ENCODE results near the gene CHD8.
"Not testable (repeated sequence)": the region's sequence is repeated elsewhere in the genome, so short reads cannot be mapped to it uniquely, and the experiment has no call there.

The CHD8 gene

DNA sequence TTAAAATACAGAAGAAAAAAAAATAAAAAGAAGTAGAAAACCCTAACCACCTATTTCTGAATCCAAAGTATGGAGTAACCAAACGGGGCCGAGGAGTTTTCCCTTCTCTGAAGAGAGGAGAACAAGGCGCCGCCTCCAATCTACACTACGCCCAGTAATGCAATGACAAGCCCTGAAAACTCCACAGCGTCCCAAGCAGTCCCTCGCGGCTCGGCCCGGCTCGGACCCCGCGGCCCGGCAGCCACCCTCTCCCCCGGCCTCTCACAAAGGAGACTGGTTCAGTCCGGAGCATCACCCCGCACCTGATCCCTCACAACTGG is 371 bp downstream of the CHD8 start:
- Histone ChIP-seq H3K36me3 (ENCODE audit: insufficient read depth, insufficient read length, low read length) (peaks cover 23% of the 10 kb centered on the region), H3K9me3 (ENCODE audit: insufficient read depth, low read length) (no peaks in the 10 kb centered on the region), H3K27me3 (ENCODE audit: insufficient read depth, insufficient read length) (no peaks in the 10 kb centered on the region), H3K9ac (ENCODE audit: insufficient read length, low read depth) (peak overlapping the region; percentile 91), H3K4me1 (ENCODE audit: insufficient read depth, insufficient read length) (no peaks in the 10 kb centered on the region), H3K4me3 (ENCODE audit: insufficient read length, low read depth) (peak overlapping the region; percentile 76)
- TF ChIP-seq SUZ12 (IDR thresholded peaks at IDR 0.05; ENCODE audit: extremely low read depth, insufficient read depth, insufficient read length) (no peak), YY1 (IDR thresholded peaks at IDR 0.05; ENCODE audit: insufficient read depth, insufficient read length) (no peak), ZNF274 (IDR thresholded peaks at IDR 0.05; ENCODE audit: low read depth, low read length) (no peak)
- DNase-seq (ENCODE audit: low read depth, low spot score) = no peak

DNA sequence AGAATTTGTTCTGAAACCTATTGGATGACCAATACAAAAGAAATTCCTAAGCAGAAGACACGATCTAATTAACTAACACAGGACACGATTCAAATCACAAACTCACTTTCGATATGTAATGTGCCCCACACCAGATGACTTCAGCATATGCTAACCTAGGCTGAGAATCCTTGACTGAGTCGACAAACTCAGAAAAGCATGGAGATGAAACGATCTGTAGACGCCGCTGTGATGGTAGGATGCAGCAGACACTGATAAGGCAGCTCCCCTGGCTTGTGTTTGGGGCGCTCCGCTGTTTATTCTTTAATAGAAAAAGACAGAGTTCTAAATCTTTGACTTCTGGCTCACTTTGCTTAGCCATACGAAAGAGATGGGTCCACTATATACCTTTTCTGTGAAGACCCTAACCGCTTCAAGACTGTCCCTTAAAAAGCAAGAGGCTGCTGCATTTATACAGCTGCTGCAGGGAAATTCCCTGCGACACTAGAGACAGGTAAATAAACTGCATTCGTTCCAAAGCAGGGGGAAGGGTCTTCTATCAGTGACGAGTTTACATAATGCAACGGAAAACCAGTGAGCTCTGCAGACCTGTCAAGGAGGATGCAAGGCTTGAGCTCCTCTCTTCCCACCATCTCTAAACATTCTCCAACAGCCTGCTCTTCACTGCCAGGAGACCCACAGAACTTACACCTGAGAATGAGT is 929 bp downstream of the CHD8 start:
- no peak for TF ChIP-seq YY1 (IDR thresholded peaks at IDR 0.05; ENCODE audit: insufficient read depth, insufficient read length)
- no peak for TF ChIP-seq SUZ12 (IDR thresholded peaks at IDR 0.05; ENCODE audit: extremely low read depth, insufficient read depth, insufficient read length)
- TF ChIP-seq ZNF274 (IDR thresholded peaks at IDR 0.05; ENCODE audit: low read depth, low read length) = no peak
- Histone ChIP-seq H3K4me1 (ENCODE audit: insufficient read depth, insufficient read length) (no peaks in the 10 kb centered on the region), H3K36me3 (ENCODE audit: insufficient read depth, insufficient read length, low read length) (peaks cover 21% of the 10 kb centered on the region), H3K27me3 (ENCODE audit: insufficient read depth, insufficient read length) (no peaks in the 10 kb centered on the region), H3K9me3 (ENCODE audit: insufficient read depth, low read length) (no peaks in the 10 kb centered on the region), H3K9ac (ENCODE audit: insufficient read length, low read depth) (peak overlapping the region; percentile 91), H3K4me3 (ENCODE audit: insufficient read length, low read depth) (peak overlapping the region; percentile 76)
- no peak for DNase-seq (ENCODE audit: low read depth, low spot score)

GRCh38 chr14:21449899-21450216 is 6.1 kb downstream of the CHD8 start:
- no peak for DNase-seq (ENCODE audit: low read depth, low spot score)
- H3K4me1 ChIP-seq (ENCODE audit: insufficient read depth, insufficient read length) = no peaks in the 10 kb centered on the region
- TF ChIP-seq SUZ12 (IDR thresholded peaks at IDR 0.05; ENCODE audit: extremely low read depth, insufficient read depth, insufficient read length) (no peak), YY1 (IDR thresholded peaks at IDR 0.05; ENCODE audit: insufficient read depth, insufficient read length) (no peak), ZNF274 (IDR thresholded peaks at IDR 0.05; ENCODE audit: low read depth, low read length) (no peak)
- H3K9ac ChIP-seq (ENCODE audit: insufficient read length, low read depth) = no peak overlapping the region
- H3K9me3 ChIP-seq (ENCODE audit: insufficient read depth, low read length) = no peaks in the 10 kb centered on the region
- H3K36me3 ChIP-seq (ENCODE audit: insufficient read depth, insufficient read length, low read length) = peaks cover 12% of the 10 kb centered on the region
- no peaks in the 10 kb centered on the region for H3K27me3 ChIP-seq (ENCODE audit: insufficient read depth, insufficient read length)
- H3K4me3 ChIP-seq (ENCODE audit: insufficient read length, low read depth) = no peak overlapping the region

GRCh38 chr14:21442657-21443056 is 13.3 kb downstream of the CHD8 start:
- H3K4me3 ChIP-seq (ENCODE audit: insufficient read length, low read depth); DNase-seq (ENCODE audit: low read depth, low spot score); H3K36me3 ChIP-seq (ENCODE audit: insufficient read depth, insufficient read length, low read length); H3K9ac ChIP-seq (ENCODE audit: insufficient read length, low read depth); H3K27me3 ChIP-seq (ENCODE audit: insufficient read depth, insufficient read length); H3K4me1 ChIP-seq (ENCODE audit: insufficient read depth, insufficient read length); H3K9me3 ChIP-seq (ENCODE audit: insufficient read depth, low read length): not testable (repeated sequence)

DNA sequence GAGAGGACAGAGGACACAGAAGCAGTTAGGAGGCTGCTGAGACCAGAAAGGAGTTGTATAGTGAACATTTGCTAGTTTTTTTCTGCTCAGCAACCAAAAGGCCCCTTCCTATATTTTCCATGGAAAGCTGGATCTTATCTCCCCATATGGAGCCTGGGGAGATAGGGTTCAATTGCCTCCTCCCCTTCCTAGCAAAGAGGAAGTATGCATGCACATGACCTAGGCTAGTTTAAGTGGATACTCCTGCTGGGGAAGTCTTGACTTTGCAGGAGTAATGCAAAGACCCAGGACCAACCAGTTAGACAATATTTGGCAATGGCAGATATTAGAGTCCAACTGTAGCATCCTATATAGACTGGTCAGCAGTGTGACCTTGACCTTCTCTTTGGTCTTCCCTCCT is 15.1 kb downstream of the CHD8 start:
- TF ChIP-seq SUZ12 (IDR thresholded peaks at IDR 0.05; ENCODE audit: extremely low read depth, insufficient read depth, insufficient read length) (no peak), YY1 (IDR thresholded peaks at IDR 0.05; ENCODE audit: insufficient read depth, insufficient read length) (no peak), ZNF274 (IDR thresholded peaks at IDR 0.05; ENCODE audit: low read depth, low read length) (no peak)
- no peaks in the 10 kb centered on the region for H3K27me3 ChIP-seq (ENCODE audit: insufficient read depth, insufficient read length)
- no peaks in the 10 kb centered on the region for H3K36me3 ChIP-seq (ENCODE audit: insufficient read depth, insufficient read length, low read length)
- DNase-seq (ENCODE audit: low read depth, low spot score) = no peak
- no peak overlapping the region for H3K4me3 ChIP-seq (ENCODE audit: insufficient read length, low read depth)
- no peak overlapping the region for H3K9ac ChIP-seq (ENCODE audit: insufficient read length, low read depth)
- no peaks in the 10 kb centered on the region for H3K9me3 ChIP-seq (ENCODE audit: insufficient read depth, low read length)
- no peaks in the 10 kb centered on the region for H3K4me1 ChIP-seq (ENCODE audit: insufficient read depth, insufficient read length)

GRCh38 chr14:21437063-21437901 is 18.6 kb downstream of the CHD8 start:
- no peaks in the 10 kb centered on the region for H3K4me1 ChIP-seq (ENCODE audit: insufficient read depth, insufficient read length)
- TF ChIP-seq YY1 (IDR thresholded peaks at IDR 0.05; ENCODE audit: insufficient read depth, insufficient read length) = no peak
- no peak for TF ChIP-seq SUZ12 (IDR thresholded peaks at IDR 0.05; ENCODE audit: extremely low read depth, insufficient read depth, insufficient read length)
- no peak for TF ChIP-seq ZNF274 (IDR thresholded peaks at IDR 0.05; ENCODE audit: low read depth, low read length)
- peaks cover 15% of the 10 kb centered on the region for H3K36me3 ChIP-seq (ENCODE audit: insufficient read depth, insufficient read length, low read length)
- H3K4me3 ChIP-seq (ENCODE audit: insufficient read length, low read depth) = peak overlapping the region; percentile 68
- H3K9me3 ChIP-seq (ENCODE audit: insufficient read depth, low read length) = no peaks in the 10 kb centered on the region
- H3K9ac ChIP-seq (ENCODE audit: insufficient read length, low read depth) = peak overlapping the region; percentile 87
- no peaks in the 10 kb centered on the region for H3K27me3 ChIP-seq (ENCODE audit: insufficient read depth, insufficient read length)
- peak; percentile 94 for DNase-seq (ENCODE audit: low read depth, low spot score)

GRCh38 chr14:21436567-21437062 is 19.3 kb downstream of the CHD8 start:
- no peaks in the 10 kb centered on the region for H3K9me3 ChIP-seq (ENCODE audit: insufficient read depth, low read length)
- H3K36me3 ChIP-seq (ENCODE audit: insufficient read depth, insufficient read length, low read length) = peaks cover 18% of the 10 kb centered on the region
- no peak for DNase-seq (ENCODE audit: low read depth, low spot score)
- H3K27me3 ChIP-seq (ENCODE audit: insufficient read depth, insufficient read length) = no peaks in the 10 kb centered on the region
- H3K9ac ChIP-seq (ENCODE audit: insufficient read length, low read depth) = peak overlapping the region; percentile 87
- no peak for TF ChIP-seq YY1 (IDR thresholded peaks at IDR 0.05; ENCODE audit: insufficient read depth, insufficient read length)
- no peak for TF ChIP-seq SUZ12 (IDR thresholded peaks at IDR 0.05; ENCODE audit: extremely low read depth, insufficient read depth, insufficient read length)
- TF ChIP-seq ZNF274 (IDR thresholded peaks at IDR 0.05; ENCODE audit: low read depth, low read length) = no peak
- H3K4me3 ChIP-seq (ENCODE audit: insufficient read length, low read depth) = peak overlapping the region; percentile 68
- H3K4me1 ChIP-seq (ENCODE audit: insufficient read depth, insufficient read length) = no peaks in the 10 kb centered on the region

All from NT2/D1 (cell line).